NCI-H1417 (cell line): Measurements from ENCODE around the gene WBP11.
"Not testable (repeated sequence)": the region's sequence is repeated elsewhere in the genome, so short reads cannot be mapped to it uniquely, and the experiment has no call there.

Source experiments
- DNase-seq, 3 experiments: peaks; one replicate each; lab custom pipeline; 2025; lab: John Stamatoyannopoulos, UW

Gene WBP11

GRCh38 chr12:14772946-14773345, 30.3 kb downstream of the WBP11 start:
- no peak for DNase-seq

- DNase-seq: peak in 2 of 3 experiments; percentile 56 to 77
Measured at GRCh38 chr12:14771651-14772137, 31.6 kb downstream of the WBP11 start.

GRCh38 chr12:14770496-14771461, 32.5 kb downstream of the WBP11 start:
- DNase-seq: peak; percentile 93 to 99 (median 96)

- peak; percentile 86 to 97 (median 95) for DNase-seq
Measured at GRCh38 chr12:14769969-14770495, 33.2 kb downstream of the WBP11 start.

GRCh38 chr12:14769466-14769968, 33.8 kb downstream of the WBP11 start:
- peak in 1 of 3 experiments; percentile 85 for DNase-seq

- DNase-seq: peak in 1 of 3 experiments; percentile 42
Measured at GRCh38 chr12:14768823-14769405, 34.4 kb downstream of the WBP11 start.

- DNase-seq: no peak
Measured at GRCh38 chr12:14767617-14768016, 35.7 kb downstream of the WBP11 start.

- no peak for DNase-seq
Measured at GRCh38 chr12:14766649-14767215, 36.5 kb downstream of the WBP11 start.

- not testable (repeated sequence) for DNase-seq
Measured at GRCh38 chr12:14766020-14766419, 37.3 kb downstream of the WBP11 start.

GRCh38 chr12:14765398-14765797, 37.9 kb downstream of the WBP11 start:
- no peak for DNase-seq

GRCh38 chr12:14759711-14760280, 43.5 kb downstream of the WBP11 start:
- DNase-seq: not testable (repeated sequence)

- DNase-seq: peak in 2 of 3 experiments; percentile 56 to 79
Measured at GRCh38 chr12:14756334-14757143, 46.7 kb downstream of the WBP11 start.

GRCh38 chr12:14751986-14752385, 51.3 kb downstream of the WBP11 start:
- DNase-seq: no peak

- DNase-seq: no peak
Measured at GRCh38 chr12:14743061-14743460, 60.2 kb downstream of the WBP11 start.

GRCh38 chr12:14741942-14742341, 61.3 kb downstream of the WBP11 start:
- no peak for DNase-seq

GRCh38 chr12:14741153-14741552, 62.1 kb downstream of the WBP11 start:
- DNase-seq: no peak

GRCh38 chr12:14736441-14736840, 66.8 kb downstream of the WBP11 start:
- not testable (repeated sequence) for DNase-seq
